RWPE2 (cell line): ENCODE results near the gene TMEM175.

Source experiments
- ATAC-seq: fragments of 200-7000 bp; cut with Tn5 transposase; 3 replicates; pipeline ENCODE4 v1.9.1; 2021; ENCODE audit warnings: low read depth
- DNase-seq: peaks from one replicate; pipeline ENCODE4 v3.0.0-alpha.2; 2020; ENCODE audit warnings: low spot score
- H3K27ac ChIP-seq: fragments of 450-650 bp; 2 replicates; pipeline ENCODE4 v1.5.1; 2017; ENCODE audit warnings: mild to moderate bottlenecking; ENCODE audit not compliant: poor library complexity, severe bottlenecking
- H3K27me3 ChIP-seq: fragments of 250-450 bp; sonication (Bioruptor Pico); 2 replicates; pipeline ENCODE4 v1.5.1; 2021; ENCODE audit warnings: mild to moderate bottlenecking, moderate library complexity; ENCODE audit not compliant: insufficient read depth, poor library complexity, severe bottlenecking
- H3K36me3 ChIP-seq: fragments of 250-450 bp; sonication (Bioruptor Pico); 2 replicates; pipeline ENCODE4 v1.5.1; 2020; ENCODE audit warnings: low read depth, mild to moderate bottlenecking, moderate library complexity
- H3K4me1 ChIP-seq: fragments of 250-450 bp; sonication (Bioruptor Pico); 2 replicates; pipeline ENCODE4 v1.5.1; 2021; ENCODE audit warnings: mild to moderate bottlenecking, moderate library complexity; ENCODE audit not compliant: insufficient read depth, poor library complexity, severe bottlenecking
- H3K4me3 ChIP-seq: fragments of 250-450 bp; sonication (Bioruptor Pico); 2 replicates; pipeline ENCODE4 v1.5.1; 2021; ENCODE audit warnings: mild to moderate bottlenecking, moderate library complexity; ENCODE audit not compliant: severe bottlenecking
- H3K9me3 ChIP-seq: fragments of 250-450 bp; sonication (Bioruptor Pico); 2 replicates; pipeline ENCODE4 v1.5.1; 2021; ENCODE audit warnings: mild to moderate bottlenecking, moderate library complexity; ENCODE audit not compliant: severe bottlenecking
- TF ChIP-seq, protein P1 (sequence below): fragments of 450-650 bp; IDR thresholded peaks from one replicate; pipeline ENCODE4 v1.5.1; 2017; ENCODE audit warnings: mild to moderate bottlenecking, moderate library complexity; ENCODE audit not compliant: poor library complexity, severe bottlenecking

TMEM175 gene

DNA sequence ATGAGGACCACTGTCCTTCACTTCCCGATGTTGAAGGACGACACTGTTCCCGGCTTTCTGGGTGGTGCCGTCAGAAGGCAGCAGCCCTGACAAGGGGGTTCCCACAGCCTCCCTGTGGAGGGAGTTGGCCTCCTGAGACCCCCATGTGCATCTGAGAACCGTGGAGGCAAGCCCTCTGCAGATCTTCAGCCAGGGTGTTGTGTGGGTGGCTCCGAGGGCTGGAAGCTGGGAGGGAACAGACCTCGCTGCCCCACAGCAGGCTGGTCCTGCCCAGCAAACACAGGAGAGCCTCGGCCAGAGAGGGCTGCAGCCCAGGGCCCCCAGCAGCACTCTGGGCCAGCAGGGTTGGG, 24.9 kb downstream of the TMEM175 start:
- Histone ChIP-seq H3K36me3 (peaks cover 2% of the 10 kb centered on the region; the same call in 1 of the 2 replicates), H3K4me3 (no peak overlapping the region), H3K27me3 (no peaks in the 10 kb centered on the region), H3K4me1 (no peaks in the 10 kb centered on the region), H3K27ac (no peak overlapping the region), H3K9me3 (no peaks in the 10 kb centered on the region)
- ATAC-seq (no peak), DNase-seq (no peak)
- TF ChIP-seq, protein P1, sequence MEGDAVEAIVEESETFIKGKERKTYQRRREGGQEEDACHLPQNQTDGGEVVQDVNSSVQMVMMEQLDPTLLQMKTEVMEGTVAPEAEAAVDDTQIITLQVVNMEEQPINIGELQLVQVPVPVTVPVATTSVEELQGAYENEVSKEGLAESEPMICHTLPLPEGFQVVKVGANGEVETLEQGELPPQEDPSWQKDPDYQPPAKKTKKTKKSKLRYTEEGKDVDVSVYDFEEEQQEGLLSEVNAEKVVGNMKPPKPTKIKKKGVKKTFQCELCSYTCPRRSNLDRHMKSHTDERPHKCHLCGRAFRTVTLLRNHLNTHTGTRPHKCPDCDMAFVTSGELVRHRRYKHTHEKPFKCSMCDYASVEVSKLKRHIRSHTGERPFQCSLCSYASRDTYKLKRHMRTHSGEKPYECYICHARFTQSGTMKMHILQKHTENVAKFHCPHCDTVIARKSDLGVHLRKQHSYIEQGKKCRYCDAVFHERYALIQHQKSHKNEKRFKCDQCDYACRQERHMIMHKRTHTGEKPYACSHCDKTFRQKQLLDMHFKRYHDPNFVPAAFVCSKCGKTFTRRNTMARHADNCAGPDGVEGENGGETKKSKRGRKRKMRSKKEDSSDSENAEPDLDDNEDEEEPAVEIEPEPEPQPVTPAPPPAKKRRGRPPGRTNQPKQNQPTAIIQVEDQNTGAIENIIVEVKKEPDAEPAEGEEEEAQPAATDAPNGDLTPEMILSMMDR, result no peak

DNA sequence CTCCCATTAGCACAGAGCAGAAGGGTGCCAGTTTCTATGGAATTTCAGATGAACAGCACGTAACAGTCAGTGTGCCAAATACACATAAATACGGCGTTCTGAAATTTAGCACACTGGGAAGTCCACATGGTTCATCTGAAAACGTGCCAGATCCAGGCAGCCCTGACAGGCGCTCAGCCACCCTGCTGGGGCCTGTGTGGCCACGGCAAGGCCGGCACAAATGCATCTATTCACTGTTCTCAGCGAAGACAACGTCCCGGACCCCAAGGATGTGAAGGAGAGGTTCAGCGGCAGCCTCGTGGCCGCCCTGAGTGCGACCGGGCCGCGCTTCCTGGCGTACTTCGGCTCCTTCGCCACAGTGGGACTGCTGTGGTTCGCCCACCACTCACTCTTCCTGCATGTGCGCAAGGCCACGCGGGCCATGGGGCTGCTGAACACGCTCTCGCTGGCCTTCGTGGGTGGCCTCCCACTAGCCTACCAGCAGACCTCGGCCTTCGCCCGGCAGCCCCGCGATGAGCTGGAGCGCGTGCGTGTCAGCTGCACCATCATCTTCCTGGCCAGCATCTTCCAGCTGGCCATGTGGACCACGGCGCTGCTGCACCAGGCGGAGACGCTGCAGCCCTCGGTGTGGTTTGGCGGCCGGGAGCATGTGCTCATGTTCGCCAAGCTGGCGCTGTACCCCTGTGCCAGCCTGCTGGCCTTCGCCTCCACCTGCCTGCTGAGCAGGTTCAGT, 25.5 kb downstream of the TMEM175 start:
- no peak overlapping the region for H3K27ac ChIP-seq
- DNase-seq (peak; percentile 69), ATAC-seq (no peak)
- no peaks in the 10 kb centered on the region for H3K27me3 ChIP-seq
- H3K9me3 ChIP-seq, result no peaks in the 10 kb centered on the region
- H3K4me1 ChIP-seq, result no peaks in the 10 kb centered on the region
- no peak overlapping the region for H3K4me3 ChIP-seq
- H3K36me3 ChIP-seq, result peaks cover 7% of the 10 kb centered on the region; the same call in 1 of the 2 replicates
- TF ChIP-seq, protein P1, result no peak

DNA sequence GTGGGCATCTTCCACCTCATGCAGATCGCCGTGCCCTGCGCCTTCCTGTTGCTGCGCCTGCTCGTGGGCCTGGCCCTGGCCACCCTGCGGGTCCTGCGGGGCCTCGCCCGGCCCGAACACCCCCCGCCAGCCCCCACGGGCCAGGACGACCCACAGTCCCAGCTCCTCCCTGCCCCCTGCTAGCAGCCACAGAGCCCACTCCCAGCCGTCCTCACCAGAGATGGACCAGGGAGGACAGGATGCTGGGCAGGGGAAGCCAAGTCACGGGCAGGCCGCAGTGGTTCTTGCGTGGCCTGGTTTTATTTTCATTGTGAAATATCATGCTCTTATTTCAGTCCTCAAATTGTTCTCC, 26.0 kb downstream of the TMEM175 start:
- ATAC-seq (no peak), DNase-seq (no peak)
- H3K27me3 ChIP-seq, result no peaks in the 10 kb centered on the region
- no peak overlapping the region for H3K4me3 ChIP-seq
- TF ChIP-seq, protein P1, result no peak
- H3K9me3 ChIP-seq, result no peaks in the 10 kb centered on the region
- H3K36me3 ChIP-seq, result peaks cover 7% of the 10 kb centered on the region; the same call in 1 of the 2 replicates
- no peaks in the 10 kb centered on the region for H3K4me1 ChIP-seq
- H3K27ac ChIP-seq, result no peak overlapping the region

DNA sequence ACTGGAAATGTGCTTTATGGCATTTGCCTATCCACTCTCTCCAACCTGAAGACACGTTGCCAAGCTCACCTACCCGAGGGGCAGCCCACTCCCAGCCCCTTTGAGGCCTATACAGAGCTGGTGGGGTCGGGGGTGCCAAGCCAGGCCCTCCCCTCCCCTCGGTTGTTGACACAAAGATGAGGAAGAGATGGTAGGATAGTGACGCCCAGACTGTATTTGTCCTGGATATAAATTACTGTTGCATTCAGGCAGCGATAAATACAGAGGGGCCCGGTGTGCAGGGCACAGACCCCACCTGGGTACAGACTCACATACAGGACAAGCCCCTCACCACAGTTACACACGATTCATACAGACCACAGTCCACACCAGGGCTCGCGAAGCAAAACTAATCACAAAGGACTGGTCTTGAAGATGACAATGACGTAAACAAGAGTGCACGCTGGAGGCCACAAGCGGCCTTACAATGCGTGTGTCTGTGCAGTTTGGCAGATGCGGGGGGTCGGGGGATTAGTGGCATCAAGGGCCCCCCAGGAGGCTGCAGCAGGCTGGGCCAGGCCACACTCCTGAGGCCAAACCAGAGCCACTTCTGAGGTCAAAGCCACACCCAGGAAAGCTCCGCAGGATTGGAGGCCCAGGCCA, 26.6 kb downstream of the TMEM175 start:
- no peaks in the 10 kb centered on the region for H3K9me3 ChIP-seq
- ATAC-seq (no peak), DNase-seq (no peak)
- no peaks in the 10 kb centered on the region for H3K27me3 ChIP-seq
- no peaks in the 10 kb centered on the region for H3K4me1 ChIP-seq
- no peak overlapping the region for H3K4me3 ChIP-seq
- no peak overlapping the region for H3K27ac ChIP-seq
- peaks cover 7% of the 10 kb centered on the region; the same call in 1 of the 2 replicates for H3K36me3 ChIP-seq
- TF ChIP-seq, protein P1, result no peak
